ENCODE measurements around the gene RC3H2. TPM values are rescaled to one million over a fixed set of nuclear protein-coding genes. Genes with fewer than 3 reads are reported as not detected.
A peak's percentile ranks its signal among the peaks of the same experiment; 100 is the strongest.

RC3H2 gene
- total RNA-seq, 1 donor from 2014 or later: 74.4 TPM

DNA sequence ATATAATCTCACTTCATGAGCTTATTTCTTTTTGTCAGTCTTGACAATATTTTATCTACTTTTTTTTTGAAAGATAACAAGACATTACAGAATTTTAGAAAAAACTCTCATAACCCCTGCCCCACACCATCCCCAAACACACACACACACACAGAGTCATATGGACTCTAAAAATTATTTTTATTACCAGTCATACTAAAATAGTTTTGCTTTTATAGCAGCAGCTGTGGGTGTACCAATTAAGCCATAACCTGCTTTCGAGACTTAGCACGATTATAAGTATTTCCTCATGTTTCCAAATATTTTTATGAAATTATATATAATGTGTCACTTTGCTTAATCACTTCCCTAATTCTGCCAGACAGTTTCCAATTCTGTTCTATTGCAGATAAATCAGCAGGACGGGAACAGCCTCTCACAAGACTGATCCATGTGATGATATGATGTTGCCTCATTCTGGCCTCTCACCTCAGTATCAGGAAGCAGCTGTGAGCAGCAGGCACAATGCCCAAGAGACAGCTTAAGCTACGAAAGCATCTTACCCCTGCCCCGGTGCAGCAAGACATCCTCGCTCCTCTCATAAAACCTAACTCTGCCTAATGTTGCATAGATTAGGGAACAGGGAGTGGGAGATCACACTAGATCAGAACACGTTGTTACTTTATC, 83.7 kb downstream of the RC3H2 start:
- DNase-seq (ENCODE audit: extremely low spot score, unreplicated experiment): no peak

DNA sequence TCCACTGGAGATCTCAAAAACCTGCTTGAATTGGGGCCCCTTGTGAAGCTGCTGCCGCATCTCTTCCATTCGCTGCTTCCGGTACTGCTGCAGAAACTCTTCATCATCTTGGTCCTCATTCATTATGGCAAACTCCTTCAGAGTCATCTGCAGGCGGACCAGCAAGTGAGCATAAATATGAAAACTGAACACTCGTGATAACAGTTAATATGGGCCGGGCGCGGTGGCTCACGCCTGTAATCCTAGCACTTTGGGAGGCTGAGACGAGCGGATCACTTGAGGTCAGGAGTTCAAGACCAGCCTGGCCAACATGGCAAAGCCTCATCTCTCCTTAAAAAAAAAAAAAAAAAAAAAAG, 84.7 kb downstream of the RC3H2 start:
- H3K4me3 Mint-ChIP-seq (ENCODE audit: unreplicated experiment): no peak overlapping the region
- peaks cover 25% of the 10 kb centered on the region for H3K4me1 Mint-ChIP-seq (ENCODE audit: unreplicated experiment)
- H3K9me3 Mint-ChIP-seq (ENCODE audit: unreplicated experiment): no peaks in the 10 kb centered on the region
- peaks cover 41% of the 10 kb centered on the region for H3K36me3 Mint-ChIP-seq (ENCODE audit: unreplicated experiment)
- no peaks in the 10 kb centered on the region for H3K27me3 Mint-ChIP-seq (ENCODE audit: unreplicated experiment)
- no peak for DNase-seq (ENCODE audit: extremely low spot score, unreplicated experiment)
- TF ChIP-seq, protein P1, sequence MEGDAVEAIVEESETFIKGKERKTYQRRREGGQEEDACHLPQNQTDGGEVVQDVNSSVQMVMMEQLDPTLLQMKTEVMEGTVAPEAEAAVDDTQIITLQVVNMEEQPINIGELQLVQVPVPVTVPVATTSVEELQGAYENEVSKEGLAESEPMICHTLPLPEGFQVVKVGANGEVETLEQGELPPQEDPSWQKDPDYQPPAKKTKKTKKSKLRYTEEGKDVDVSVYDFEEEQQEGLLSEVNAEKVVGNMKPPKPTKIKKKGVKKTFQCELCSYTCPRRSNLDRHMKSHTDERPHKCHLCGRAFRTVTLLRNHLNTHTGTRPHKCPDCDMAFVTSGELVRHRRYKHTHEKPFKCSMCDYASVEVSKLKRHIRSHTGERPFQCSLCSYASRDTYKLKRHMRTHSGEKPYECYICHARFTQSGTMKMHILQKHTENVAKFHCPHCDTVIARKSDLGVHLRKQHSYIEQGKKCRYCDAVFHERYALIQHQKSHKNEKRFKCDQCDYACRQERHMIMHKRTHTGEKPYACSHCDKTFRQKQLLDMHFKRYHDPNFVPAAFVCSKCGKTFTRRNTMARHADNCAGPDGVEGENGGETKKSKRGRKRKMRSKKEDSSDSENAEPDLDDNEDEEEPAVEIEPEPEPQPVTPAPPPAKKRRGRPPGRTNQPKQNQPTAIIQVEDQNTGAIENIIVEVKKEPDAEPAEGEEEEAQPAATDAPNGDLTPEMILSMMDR (IDR thresholded peaks at IDR 0.05): no peak
- H3K27ac Mint-ChIP-seq (ENCODE audit: unreplicated experiment): no peak overlapping the region

More for the DNA sequence above, 83.7 kb downstream of the RC3H2 start:
- Mint-ChIP-seq H3K4me1 (ENCODE audit: unreplicated experiment) (peaks cover 28% of the 10 kb centered on the region), H3K9me3 (ENCODE audit: unreplicated experiment) (no peaks in the 10 kb centered on the region), H3K27ac (ENCODE audit: unreplicated experiment) (peak overlapping the region; percentile 43), H3K36me3 (ENCODE audit: unreplicated experiment) (peaks cover 44% of the 10 kb centered on the region), H3K4me3 (ENCODE audit: unreplicated experiment) (no peak overlapping the region), H3K27me3 (ENCODE audit: unreplicated experiment) (no peaks in the 10 kb centered on the region)
- TF ChIP-seq, protein P1 (IDR thresholded peaks at IDR 0.05): no peak

DNA sequence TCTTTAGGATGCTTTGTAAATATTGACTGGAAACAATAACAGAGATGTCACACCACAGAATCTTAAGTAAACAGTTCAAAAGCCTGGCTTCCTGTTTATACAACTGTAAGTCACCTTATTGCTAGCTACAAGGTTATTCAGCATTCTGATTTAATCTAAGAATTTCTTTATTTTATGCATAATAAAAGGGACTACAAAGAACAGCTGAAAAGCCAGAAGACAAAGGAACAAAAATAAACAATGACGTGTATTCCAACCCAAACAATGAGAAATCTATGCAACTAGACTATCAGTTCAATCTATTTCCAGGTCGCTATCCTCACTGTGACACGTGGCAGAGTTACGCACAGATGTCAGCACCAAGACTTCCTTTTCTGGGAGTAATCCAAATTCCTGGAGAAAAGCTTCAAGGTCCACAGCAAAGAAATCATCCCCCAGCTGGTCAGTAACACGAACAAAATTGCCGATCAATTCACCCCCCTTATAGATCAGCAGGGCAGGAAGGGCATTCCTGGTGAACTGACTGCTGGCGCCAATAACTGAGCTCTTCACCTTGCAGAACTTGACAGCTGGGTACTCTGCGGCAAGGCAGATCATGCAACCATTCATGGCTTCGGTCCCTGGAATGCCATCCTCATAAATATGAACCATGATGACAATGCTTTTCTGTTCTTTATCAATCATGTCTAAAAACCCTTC, 85.2 kb downstream of the RC3H2 start:
- DNase-seq (ENCODE audit: extremely low spot score, unreplicated experiment): no peak
- Mint-ChIP-seq H3K27ac (ENCODE audit: unreplicated experiment) (peak overlapping the region; percentile 80), H3K9me3 (ENCODE audit: unreplicated experiment) (no peaks in the 10 kb centered on the region)

GRCh38 chr9:122819326-122819725, 85.8 kb downstream of the RC3H2 start:
- Mint-ChIP-seq H3K4me1 (ENCODE audit: unreplicated experiment) (peaks cover 19% of the 10 kb centered on the region), H3K36me3 (ENCODE audit: unreplicated experiment) (peaks cover 43% of the 10 kb centered on the region), H3K9me3 (ENCODE audit: unreplicated experiment) (no peaks in the 10 kb centered on the region), H3K27ac (ENCODE audit: unreplicated experiment) (peak overlapping the region; percentile 80), H3K27me3 (ENCODE audit: unreplicated experiment) (no peaks in the 10 kb centered on the region), H3K4me3 (ENCODE audit: unreplicated experiment) (no peak overlapping the region)
- TF ChIP-seq, protein P1 (IDR thresholded peaks at IDR 0.05): no peak
- no peak for DNase-seq (ENCODE audit: extremely low spot score, unreplicated experiment)

More for the DNA sequence above, 85.2 kb downstream of the RC3H2 start:
- TF ChIP-seq, protein P1 (IDR thresholded peaks at IDR 0.05): no peak
- no peaks in the 10 kb centered on the region for H3K27me3 Mint-ChIP-seq (ENCODE audit: unreplicated experiment)
- no peak overlapping the region for H3K4me3 Mint-ChIP-seq (ENCODE audit: unreplicated experiment)
- peaks cover 22% of the 10 kb centered on the region for H3K4me1 Mint-ChIP-seq (ENCODE audit: unreplicated experiment)
- peaks cover 42% of the 10 kb centered on the region for H3K36me3 Mint-ChIP-seq (ENCODE audit: unreplicated experiment)

DNA sequence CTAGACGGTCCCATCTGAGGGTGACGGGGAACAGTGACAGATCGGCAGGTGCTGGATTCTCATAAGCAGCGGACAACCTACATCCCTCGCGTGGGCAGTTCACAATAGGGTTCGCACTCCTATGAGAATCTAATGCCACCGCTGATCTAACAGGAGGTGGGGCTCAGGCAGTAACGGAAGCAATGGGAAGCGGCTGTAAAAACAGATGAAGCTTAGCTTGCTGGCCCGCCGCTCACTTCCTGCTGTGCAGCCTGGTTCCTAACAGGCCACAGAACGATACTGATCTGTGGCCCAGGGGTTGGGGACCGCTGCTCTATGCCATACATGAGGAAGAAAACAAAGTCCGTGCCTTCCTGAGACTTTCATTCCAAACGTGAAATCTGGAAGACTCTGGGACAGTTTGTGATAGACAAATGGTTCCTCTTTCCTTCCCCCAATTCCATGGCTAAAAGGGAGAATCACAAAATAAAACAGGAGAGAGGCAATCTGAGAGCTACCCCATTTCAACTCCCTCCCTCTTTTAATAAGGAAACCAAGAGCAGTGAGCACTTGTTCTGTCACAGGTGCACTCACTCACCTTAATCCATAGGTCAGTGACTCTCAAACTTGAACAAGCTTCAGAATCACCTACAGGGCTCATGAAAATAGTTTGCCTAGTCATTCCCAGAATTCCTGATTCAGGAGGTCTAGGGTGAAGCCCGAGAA, 88.8 kb downstream of the RC3H2 start:
- H3K36me3 Mint-ChIP-seq (ENCODE audit: unreplicated experiment): peaks cover 27% of the 10 kb centered on the region
- H3K27me3 Mint-ChIP-seq (ENCODE audit: unreplicated experiment): no peaks in the 10 kb centered on the region
- H3K4me3 Mint-ChIP-seq (ENCODE audit: unreplicated experiment): no peak overlapping the region
- peaks cover 19% of the 10 kb centered on the region for H3K4me1 Mint-ChIP-seq (ENCODE audit: unreplicated experiment)
- H3K27ac Mint-ChIP-seq (ENCODE audit: unreplicated experiment): peak overlapping the region; percentile 51
- TF ChIP-seq, protein P1 (IDR thresholded peaks at IDR 0.05): no peak
- H3K9me3 Mint-ChIP-seq (ENCODE audit: unreplicated experiment): no peaks in the 10 kb centered on the region
- no peak for DNase-seq (ENCODE audit: extremely low spot score, unreplicated experiment)
